Fibroblast of skin of right biceps (primary cell): ENCODE results near the gene CIAO3.
"Not testable (repeated sequence)": the region's sequence is repeated elsewhere in the genome, so short reads cannot be mapped to it uniquely, and the experiment has no call there.

ENCODE experiments used
- DNase-seq: peaks from one replicate; pipeline ENCODE4 v3.0.0-alpha.2; 2013

Gene CIAO3

DNA sequence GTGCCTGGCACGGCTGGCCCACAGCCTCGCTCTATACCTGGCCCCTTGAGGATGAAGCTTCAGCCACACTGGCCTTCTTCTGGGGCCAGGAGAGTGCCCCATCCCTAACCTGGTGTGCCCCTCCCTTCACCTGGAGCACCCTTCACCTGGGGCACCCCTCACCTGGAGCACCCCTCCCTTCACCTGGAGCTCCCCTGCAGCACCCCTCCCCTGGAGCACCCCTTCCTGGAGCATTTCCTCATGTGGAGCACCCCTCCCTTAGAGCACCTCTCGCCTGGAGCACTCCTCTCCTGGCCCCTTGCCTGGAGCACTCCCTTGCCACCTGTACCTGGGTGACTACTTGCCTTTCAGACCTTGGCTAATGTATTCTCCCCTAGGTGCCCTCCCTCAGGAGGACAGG lies 32.8 kb downstream of the CIAO3 start:
- DNase-seq = no peak

DNA sequence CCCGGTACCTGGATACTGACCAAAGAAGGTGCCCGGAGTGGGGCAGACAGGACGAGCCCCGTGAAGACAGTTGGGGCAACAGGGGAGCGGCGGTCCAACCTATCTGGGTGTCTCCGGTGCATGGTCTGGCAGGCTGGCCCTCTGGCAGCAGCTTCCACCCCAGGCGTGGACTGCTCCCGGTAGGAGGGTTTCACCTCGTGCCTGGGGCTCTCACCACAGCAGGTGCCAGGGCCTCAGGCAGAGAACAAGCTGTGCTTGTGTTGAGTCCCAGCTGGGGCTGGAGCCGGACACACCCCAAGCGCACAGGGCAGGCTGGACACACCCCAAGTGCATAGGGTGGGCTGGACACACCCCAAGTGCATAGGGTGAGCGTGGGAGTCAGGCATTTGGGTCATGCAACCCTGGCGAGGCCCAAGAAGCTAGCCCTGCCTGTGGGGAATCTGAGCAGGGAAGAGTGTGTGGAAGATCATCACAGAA lies 33.7 kb downstream of the CIAO3 start:
- DNase-seq = no peak

- DNase-seq = no peak
Observed at GRCh38 chr16:706189-707061, 34.4 kb downstream of the CIAO3 start.

DNA sequence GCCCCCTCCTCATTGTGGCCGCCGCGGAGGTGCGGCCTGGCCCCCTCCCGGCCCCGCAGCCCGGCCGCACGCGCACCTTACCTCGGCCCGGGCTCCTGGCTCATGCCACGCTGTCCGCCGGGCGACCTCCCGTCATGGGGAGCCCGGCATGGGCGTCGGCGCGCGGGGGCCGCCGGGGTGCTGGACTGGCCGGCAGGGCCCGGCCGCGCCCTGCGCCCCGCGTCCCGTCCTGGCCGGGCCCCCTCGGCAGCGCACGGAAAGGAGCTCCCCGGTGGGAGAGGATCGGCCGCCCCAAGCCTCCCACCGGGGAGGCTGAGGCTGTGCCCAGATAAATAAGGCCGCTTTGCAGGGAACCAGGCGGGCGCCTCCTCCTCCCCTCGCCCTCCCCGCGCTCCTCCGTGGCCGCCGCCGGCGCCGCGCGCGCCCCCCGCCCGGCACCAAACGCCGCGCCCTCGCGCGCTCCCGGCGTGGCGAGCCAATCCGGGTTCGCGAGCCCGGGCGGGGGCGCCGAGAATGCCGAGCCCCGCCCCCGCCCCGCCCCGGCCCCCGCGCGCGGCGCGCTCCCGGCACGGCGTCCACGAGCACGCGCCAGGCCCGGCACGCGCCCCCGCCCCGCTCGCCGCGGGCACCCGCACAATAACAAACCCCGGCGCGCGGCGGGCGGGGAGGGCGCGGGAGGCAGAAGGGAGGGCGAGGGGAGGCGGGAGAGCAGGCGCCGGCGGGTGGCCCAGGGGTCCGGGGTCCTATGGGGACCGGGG lies 35.2 kb downstream of the CIAO3 start, which contains the start of gene FBXL16:
Gene FBXL16 (minus strand): TSS at position 371 of the 758 bp plus-strand sequence. CDS start 8,396 bp downstream, outside the sequence.
- DNase-seq = no peak

DNA sequence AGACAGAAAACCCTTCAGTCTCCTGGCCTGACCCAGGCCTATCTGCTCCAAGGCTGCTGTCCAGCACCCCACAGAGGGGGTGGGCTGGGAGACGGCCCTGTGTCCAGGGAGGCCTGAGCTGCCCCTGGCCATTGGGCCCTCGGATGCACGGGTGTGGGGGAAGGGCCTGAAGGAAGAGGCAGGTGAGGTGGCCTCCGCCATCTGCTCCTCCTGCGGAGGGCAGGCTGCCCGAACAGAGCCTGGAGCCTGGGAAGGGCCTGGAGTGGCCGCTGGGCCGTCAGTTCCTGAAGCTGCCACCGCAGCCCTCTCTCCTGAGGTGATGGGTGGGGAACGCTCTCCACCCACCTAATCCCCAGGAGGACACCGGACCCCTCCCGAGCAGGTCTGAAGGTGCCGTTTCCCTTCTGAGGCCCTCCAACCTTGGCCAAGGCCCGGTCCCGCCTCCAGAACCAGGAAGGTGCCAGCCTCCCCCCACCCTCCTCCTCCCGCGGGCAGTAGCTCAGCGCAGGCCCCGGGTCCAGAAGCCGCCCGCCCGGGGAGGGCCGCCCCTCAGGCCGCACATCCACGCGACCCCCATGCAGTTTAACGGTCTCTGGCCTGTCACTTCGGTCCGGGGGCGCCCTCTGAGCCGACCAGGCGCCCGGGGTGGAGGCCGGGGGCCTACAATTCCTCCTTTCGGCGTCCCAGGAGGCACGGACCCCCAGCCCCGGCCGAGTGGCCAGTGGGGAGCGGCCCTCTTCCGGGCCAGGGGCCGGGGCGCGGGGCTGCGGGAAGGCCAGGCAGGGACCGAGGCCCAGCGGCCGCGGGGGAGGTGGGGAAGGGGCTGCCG lies 36.0 kb downstream of the CIAO3 start:
- DNase-seq = no peak

DNA sequence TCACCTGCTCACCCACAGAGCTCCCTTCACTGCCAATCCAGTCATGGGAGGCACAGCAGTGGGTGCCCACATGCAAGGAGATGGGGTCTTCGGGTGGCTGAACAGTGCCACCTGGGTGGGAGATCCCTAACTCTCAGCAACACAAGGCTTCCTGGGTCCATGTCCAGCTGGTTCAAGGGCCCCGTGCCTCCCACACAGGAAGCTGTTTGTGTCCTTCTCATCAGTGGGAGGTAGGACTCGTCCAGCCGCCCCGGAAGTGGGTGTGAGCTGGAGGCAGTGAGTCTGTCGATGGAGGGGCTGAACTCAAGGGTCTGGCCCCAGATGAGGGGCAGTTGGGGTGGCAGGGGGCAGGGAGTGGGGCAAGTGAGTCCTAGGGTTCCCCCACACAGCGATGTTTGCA lies 36.8 kb downstream of the CIAO3 start:
- DNase-seq = no peak

- DNase-seq = no peak
Observed at GRCh38 chr16:703406-703805, 37.4 kb downstream of the CIAO3 start.

DNA sequence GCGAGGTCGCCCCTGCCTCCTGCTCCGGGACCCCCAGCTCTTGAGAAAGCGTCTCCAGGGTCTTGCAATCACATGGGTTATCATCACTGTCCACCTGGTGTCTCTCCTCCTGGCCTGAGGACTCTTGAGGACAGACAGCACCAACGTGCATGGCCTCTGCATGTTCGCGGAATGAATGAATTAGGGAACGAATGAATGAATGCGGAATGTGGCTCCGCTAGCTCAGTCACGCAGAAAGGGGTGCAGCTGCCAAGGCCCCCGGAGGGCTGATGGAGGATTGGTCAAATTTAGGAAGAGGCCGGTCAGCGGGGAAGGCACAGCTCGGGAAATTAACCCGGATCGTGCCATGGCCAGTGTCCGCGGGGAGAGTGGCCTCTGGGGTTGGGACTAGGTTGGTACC lies 38.5 kb downstream of the CIAO3 start:
- DNase-seq = no peak

- no peak for DNase-seq
Observed at GRCh38 chr16:700684-701584, 39.9 kb downstream of the CIAO3 start.

DNA sequence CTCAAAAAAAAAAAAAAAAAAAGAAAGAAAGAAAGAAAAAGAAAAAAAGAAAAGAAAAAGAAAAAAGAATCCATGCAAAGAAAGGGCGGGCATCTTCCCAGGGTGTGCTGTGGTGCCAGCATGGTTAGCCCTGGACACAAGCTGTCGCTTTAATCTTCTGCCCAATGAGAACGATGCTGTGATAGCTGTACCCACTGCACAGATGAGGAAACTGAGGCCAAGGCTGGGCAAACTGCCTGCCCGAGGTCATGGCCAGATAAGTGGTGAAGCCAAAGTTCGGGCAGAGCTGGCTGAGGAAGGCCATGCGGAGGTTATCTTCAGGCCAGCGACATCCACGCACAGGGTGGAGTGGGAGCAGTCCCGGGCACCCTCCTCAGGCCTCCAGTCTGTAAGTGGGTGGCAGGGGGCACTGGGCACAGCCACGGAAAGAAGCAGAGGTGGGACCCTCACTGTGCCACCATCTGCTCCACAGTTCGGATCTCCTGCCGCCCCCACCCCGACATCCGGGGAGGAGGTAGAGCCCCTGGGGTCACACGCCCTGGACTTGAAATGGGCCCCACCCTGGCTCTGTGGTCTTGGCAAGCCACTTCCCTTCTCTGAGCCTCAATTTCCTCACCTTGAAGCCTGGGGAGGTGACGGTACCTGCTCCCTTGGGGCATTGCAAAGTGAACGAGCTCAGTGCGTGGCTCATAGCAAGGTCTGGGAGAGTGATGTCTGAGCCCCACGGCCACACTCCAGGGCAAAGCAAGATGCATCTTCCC lies 41.7 kb downstream of the CIAO3 start:
- no peak for DNase-seq

DNA sequence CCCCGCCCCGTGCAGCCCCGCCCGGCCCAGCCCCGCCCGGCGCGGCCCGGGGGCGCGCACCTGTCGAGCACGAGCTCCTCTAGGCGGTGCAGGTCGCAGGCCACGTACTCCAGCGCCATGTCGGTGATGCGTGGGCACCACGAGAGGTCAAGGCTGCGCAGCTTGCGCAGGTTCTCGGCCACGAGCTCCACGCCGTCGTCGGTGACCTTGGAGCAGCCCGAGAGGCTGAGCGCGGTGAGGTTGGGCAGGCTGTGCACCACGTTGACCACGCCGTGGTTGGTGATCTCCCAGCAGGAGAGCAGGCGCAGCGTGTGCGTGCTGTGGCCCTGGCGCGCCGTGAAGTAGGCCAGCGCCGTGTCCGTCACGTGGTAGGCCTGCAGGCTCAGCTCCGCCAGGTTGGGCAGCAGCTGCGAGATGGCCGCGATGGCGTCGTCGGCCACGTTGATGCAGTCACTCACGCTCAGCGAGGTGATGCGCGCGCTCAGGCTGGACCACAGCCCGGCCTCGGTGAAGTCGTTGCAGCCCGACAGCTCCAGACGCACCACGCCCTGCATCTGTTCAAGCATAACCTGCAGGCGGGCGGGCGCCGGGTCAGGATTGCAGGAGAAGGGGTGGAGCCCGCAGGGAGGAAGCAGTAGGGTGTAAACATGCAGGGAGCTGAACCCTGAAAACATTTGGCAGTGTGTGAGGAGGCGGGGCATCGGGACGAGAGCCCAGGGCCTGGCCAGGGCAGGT lies 45.3 kb downstream of the CIAO3 start:
- no peak for DNase-seq

DNA sequence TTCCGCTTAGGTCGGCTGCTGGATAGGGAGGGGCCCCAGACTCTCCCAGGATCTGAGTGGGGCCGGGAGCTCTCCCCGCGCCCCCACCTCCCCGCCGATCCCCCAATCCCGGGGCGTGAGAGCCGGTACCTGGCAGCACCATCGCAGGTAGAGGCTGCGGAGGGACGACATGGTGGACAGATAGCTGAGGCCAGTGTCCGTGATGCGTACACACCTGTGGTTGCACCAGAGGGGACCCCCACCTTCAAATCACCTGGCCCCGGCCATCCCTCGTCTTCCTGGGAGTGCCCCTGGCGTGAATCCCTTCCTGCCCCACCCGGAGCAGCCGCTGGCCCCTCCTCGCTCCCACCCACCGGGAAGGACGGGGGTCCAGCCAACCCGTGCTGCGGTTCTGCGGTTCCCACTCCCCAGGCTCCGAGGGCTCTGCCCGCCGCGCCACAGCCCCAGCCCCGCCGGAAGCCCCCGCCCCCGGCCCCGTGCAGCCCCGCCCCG lies 45.9 kb downstream of the CIAO3 start:
- DNase-seq = no peak

DNA sequence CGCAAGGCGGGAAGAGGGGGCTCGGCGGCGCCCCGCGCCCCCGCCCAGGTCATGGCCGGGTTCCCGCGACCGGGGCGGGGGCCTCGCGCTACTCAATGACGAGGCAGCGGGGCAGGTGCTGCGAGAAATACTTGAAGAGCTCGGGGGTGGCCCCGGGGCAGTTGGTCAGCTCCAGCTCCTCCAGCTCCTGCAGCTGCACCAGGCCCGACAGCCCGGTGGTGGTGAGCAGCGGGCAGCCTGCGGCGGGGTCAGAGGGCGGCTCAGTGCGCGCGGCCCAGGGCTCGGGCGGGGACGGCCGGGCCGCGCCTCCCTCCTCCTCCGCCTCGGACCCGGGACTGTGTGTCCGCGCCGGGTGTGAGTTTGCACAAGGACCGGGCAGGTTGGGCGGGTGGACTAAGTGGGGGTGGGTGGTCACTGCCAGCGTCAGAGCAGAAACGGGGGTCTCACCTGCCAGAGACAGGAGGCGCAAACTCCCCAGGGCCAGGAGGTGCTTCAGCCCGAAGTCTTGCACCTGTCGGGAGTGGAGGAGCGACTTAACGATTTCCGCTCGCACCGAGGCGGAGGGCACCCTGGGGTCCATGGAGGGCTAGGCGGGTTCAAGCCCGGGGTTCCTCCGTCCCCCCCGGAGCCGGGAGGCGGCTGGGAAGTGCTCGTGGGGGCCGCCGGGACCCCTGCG lies 46.5 kb downstream of the CIAO3 start:
- DNase-seq = no peak

- no peak for DNase-seq
Observed at GRCh38 chr16:693766-694165, 47.0 kb downstream of the CIAO3 start.

DNA sequence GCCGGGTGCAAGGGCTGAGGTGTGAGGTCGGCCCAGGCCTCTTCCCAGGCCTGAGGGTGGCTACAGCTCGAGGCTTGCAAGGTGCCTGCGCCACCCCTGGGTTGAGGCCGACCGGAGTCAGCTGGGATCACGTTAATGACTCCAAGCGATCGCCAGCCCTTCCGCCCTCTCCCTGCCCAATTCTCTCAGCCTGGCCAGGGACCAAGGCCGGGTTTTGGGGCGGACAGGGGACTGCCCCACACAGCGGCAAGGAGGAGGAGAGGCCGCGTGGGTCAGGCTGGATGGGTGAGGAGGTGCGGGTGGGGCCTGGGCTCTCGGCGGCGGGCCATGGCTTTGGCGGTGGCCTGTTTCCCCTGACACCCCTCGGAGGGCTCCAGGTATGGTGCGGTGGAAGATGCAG lies 47.4 kb downstream of the CIAO3 start:
- no peak for DNase-seq

- DNase-seq = no peak
Observed at GRCh38 chr16:692356-693108, 48.3 kb downstream of the CIAO3 start.

GRCh38 chr16:691242-691641 lies 49.6 kb downstream of the CIAO3 start:
- not testable (repeated sequence) for DNase-seq

GRCh38 chr16:689175-689897 lies 51.5 kb downstream of the CIAO3 start:
- DNase-seq = no peak
